ENCODE measurements around the gene PPP2R2B. TPM values are rescaled to one million over a fixed set of nuclear protein-coding genes. Genes with fewer than 3 reads are reported as not detected.

PPP2R2B gene
- 100 to 1,000 TPM in 1 of 8 experiments, 10 to 100 TPM in 7; 54.2 to 102 (median 75.0) TPM for total RNA-seq

DNA sequence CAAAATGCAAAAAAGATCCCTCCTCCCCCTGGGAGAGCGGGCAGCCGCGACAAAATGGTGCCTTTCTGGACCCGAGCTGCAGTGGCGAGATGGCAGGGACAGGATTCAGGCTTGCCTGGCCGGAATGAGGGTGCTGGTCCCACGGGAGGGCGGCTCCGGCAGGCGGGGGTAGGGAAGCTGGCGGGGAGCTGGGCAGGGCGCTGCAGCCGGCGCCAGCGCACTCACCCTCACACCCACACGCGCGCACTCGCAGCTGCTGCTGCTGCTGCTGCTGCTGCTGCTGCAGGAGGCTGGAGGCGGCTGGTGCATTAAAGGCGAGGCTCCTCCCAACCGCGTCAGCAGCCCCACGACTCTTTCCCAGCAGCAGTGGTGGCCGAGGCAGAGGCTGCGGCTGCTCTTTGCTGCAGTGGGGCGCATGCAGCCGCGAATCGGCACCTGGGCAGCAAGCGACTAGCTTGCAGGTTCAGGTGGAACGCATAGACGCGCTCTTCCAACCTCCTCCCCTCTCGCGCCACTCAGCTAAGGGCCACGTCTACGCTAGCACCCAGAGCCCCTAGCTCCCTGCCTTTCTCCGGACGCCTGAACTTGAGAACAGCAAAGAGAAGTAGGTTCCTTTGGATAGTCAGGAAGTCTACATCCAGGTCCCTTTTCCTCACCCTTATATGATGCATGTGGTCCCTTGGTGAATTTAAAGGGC is at the start of gene PPP2R2B:
Gene PPP2R2B, minus strand, starts transcription at position 282 of the 697 bp plus-strand sequence.
- Histone ChIP-seq H3K27ac (peak within 1 kb of the TSS; percentile 63 to 81), H3K4me3 (peak within 1 kb of the TSS; percentile 58 to 81 (median 73)), H3K4me1 (replicated peaks in 1 of 2) (peaks cover 16 to 26% of the 10 kb centered on the region in 2 donors)
- 0% methylated on average over 2 to 6 of the region's 40 CpGs; no CpG with 5 or more reads in 7 of the 10 experiments for WGBS, 10 experiments
- in situ Hi-C loops (cut with MboI; ENCODE audit: low pct_unique_long_range_greater_than_20kb in 2 of 9, low sequenced_read_pairs in 9 of 9, unreplicated experiment in 9 of 9): no loop called here
- ATAC-seq (replicated peaks in 6 of 8): peak; percentile 67 to 90 (median 86)

DNA sequence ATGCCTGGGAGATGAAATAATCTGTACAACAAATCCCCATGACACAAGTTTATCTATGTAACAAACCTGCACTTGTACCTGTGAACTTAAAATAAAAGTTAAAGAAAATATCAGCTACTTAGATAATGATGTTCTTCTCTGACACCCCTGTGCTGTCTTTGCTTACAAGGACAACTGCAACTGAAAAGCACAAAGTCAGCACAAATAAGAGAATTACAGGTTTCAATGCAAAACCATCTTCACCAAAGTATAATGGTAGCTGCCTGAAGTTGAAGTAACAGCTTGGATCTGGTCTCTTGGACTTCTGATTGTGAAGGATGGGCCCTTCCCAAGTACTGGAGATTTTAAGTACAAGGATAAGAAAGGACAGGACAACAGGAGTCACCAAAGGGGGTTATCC is 45.6 kb upstream of the PPP2R2B start:
- H3K4me1 ChIP-seq (replicated peaks in 1 of 2): peaks cover 22 to 26% of the 10 kb centered on the region in 2 donors
- in situ Hi-C loops (cut with MboI; ENCODE audit: low pct_unique_long_range_greater_than_20kb in 2 of 9, low sequenced_read_pairs in 9 of 9, unreplicated experiment in 9 of 9): no loop called here
- no peak overlapping the region for H3K4me3 ChIP-seq
- H3K27ac ChIP-seq: no peak overlapping the region
- no peak for ATAC-seq (replicated peaks in 6 of 8)

DNA sequence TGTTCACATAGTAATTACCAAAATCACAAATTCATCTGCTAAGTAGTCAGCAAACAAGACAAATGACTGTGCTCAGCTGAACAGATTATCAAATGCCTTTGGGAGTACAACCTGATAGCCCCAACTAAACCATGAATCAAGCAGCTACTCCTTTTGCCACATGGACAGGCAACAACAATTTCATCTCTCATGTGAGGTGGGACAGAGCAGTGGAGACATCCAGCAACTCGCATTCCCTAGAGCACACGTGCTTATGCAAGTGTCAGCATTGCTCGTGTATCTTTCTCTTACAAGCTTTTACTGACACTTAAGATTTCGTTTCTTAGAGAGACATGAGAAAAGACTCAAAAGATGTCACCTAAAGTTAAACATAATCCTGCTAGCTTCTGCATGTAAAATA is 42.7 kb upstream of the PPP2R2B start:
- peak in 5 of 8 experiments; percentile 13 to 70 (median 64) for ATAC-seq (replicated peaks in 6 of 8)
- H3K4me3 ChIP-seq: no peak overlapping the region
- no peak overlapping the region for H3K27ac ChIP-seq
- in situ Hi-C loops (cut with MboI; ENCODE audit: low pct_unique_long_range_greater_than_20kb in 2 of 9, low sequenced_read_pairs in 9 of 9, unreplicated experiment in 9 of 9): no loop called here
- 17 to 80% (median 64%) methylated on average over 1 to 4 of the region's 4 CpGs; no CpG with 5 or more reads in 3 of the 10 experiments for WGBS, 10 experiments
- peaks cover 37 to 45% of the 10 kb centered on the region in 2 donors for H3K4me1 ChIP-seq (replicated peaks in 1 of 2)

DNA sequence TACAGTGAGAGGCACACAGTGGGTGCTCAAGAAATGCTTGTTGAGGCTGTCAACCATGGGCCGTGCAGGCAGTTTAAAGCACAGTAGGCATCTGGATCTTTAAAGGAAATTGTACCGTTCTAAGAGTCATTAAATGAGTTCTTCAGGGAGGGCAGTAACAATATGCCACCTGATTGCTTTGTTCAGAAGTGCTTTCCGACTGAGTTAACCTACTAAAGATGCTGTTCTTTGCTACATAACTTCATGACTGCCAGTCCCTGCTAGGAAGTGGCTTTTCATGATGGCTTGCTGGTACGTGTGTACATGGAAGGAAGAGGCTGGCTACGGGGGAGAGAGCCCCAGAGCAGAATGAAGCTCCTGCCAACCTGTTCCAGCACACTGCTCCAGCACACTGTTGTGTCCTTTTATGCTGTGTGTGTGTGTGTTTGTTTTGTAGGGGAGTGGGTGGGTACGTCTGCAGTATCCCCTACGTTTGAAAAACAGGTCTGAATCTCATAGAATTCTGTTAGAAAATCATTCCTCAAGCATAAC is 41.9 kb upstream of the PPP2R2B start:
- no peak overlapping the region for H3K27ac ChIP-seq
- in situ Hi-C loops (cut with MboI; ENCODE audit: low pct_unique_long_range_greater_than_20kb in 2 of 9, low sequenced_read_pairs in 9 of 9, unreplicated experiment in 9 of 9): no loop called here
- 32 to 74% (median 57%) methylated on average over 1 to 7 of the region's 7 CpGs; no CpG with 5 or more reads in 2 of the 10 experiments for WGBS, 10 experiments
- no peak overlapping the region for H3K4me3 ChIP-seq
- H3K4me1 ChIP-seq (replicated peaks in 1 of 2): peaks cover 38 to 48% of the 10 kb centered on the region in 2 donors
- ATAC-seq (replicated peaks in 6 of 8): peak in 5 of 8 experiments; percentile 34 to 65 (median 43)

DNA sequence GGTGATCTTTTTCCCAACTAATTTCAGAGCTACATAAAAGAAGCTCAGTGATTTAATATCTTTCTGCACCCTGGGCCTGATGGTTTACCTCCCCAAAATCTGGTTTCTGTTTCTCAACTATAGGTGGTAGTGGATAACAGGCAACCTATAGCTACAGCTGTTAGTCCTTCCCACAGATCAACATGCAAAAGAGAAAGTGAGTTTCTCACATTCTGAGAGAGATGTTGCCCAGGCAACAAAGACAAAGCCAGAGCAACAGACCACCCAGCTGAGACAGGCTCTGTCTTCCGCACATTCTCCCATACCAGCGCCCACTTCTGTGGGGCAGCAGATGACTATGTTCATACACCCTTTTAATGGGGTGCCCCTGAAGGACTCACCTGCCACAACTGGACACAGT is 40.7 kb upstream of the PPP2R2B start:
- Histone ChIP-seq H3K4me1 (replicated peaks in 1 of 2) (peaks cover 40 to 59% of the 10 kb centered on the region in 2 donors), H3K4me3 (no peak overlapping the region), H3K27ac (no peak overlapping the region)
- WGBS, 10 experiments: 29 to 100% methylated on average over 1 of the region's 2 CpGs; no CpG with 5 or more reads in 8 of the 10 experiments
- in situ Hi-C loops (cut with MboI; ENCODE audit: low pct_unique_long_range_greater_than_20kb in 2 of 9, low sequenced_read_pairs in 9 of 9, unreplicated experiment in 9 of 9): no loop called here
- peak in 6 of 8 experiments; percentile 27 to 88 (median 74) for ATAC-seq (replicated peaks in 6 of 8)

DNA sequence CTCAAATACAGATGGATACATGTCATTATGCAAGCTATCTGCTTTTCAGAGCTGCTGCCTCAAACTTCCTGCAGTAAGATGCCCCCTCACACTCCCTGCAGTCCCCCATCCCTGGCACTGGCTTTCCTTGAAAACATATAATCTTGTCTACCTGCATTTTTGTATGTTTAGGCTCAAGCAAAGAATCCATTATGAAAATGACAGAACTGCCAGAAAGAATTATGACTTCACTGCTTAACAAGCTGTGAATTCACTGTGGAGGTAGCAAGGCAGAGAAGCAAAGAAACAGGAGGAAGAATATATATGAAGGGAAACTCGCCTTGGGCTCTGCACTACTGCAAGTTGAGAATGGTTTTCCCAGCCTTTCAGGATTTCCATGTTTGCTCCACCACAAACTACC is 39.4 kb upstream of the PPP2R2B start:
- no peak overlapping the region for H3K27ac ChIP-seq
- ATAC-seq (replicated peaks in 6 of 8): no peak
- H3K4me3 ChIP-seq: no peak overlapping the region
- in situ Hi-C loops (cut with MboI; ENCODE audit: low pct_unique_long_range_greater_than_20kb in 2 of 9, low sequenced_read_pairs in 9 of 9, unreplicated experiment in 9 of 9): no loop called here
- WGBS, 10 experiments: 17 to 100% (median 76%) methylated on average over 1 of the region's 1 CpG; no CpG with 5 or more reads in 6 of the 10 experiments
- H3K4me1 ChIP-seq (replicated peaks in 1 of 2): peaks cover 40 to 61% of the 10 kb centered on the region in 2 donors

DNA sequence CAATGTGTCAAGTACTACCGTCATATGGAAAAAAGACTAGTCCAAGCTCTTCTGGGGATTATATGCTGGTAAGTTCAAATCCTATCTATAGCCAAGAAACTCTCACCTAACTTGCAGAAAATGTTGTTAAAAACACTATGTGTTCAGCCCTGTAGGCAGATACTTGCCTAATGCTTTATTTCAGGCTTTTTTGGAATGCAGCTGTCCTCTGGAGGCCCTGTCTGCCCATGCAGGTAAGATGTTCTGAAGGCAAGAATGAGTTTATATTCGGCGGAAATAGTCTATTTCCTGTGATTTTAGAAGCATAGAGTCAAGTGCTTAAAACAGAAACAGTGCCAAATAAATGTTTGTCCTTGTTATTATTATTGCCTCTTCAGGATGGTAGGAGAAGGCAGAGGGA is 34.3 kb upstream of the PPP2R2B start:
- 55 to 100% (median 100%) methylated on average over 1 to 3 of the region's 3 CpGs; no CpG with 5 or more reads in 3 of the 10 experiments for whole genome bisulfite sequencing, 10 experiments
- no peak for ATAC-seq (replicated peaks in 6 of 8)
- Histone ChIP-seq H3K4me3 (no peak overlapping the region), H3K27ac (no peak overlapping the region), H3K4me1 (replicated peaks in 1 of 2) (peaks cover 18 to 47% of the 10 kb centered on the region in 2 donors)
- in situ Hi-C loops (cut with MboI; ENCODE audit: low pct_unique_long_range_greater_than_20kb in 2 of 9, low sequenced_read_pairs in 9 of 9, unreplicated experiment in 9 of 9): no loop called here

DNA sequence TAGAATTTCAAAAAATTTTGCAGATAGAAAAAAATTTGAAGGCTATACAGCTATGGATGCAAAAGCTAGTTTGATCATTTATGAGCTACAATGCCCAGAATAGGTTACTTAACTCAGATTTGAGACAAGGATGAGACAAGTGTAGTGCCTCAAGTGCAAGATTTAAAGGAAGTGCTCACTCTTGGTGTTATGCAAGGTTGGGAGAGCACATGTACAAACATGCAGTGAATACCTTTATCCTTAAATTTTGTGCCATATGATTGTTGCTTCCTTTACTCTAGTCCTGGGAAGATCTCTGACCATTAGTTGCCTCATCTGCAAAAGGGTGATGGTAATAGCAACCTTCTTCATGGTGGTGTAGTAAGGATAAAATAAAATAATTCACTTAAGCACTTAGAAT is 31.7 kb upstream of the PPP2R2B start:
- in situ Hi-C loops (cut with MboI; ENCODE audit: low pct_unique_long_range_greater_than_20kb in 2 of 9, low sequenced_read_pairs in 9 of 9, unreplicated experiment in 9 of 9): no loop called here
- ATAC-seq (replicated peaks in 6 of 8): no peak
- H3K27ac ChIP-seq: no peak overlapping the region
- peaks cover 11 to 36% of the 10 kb centered on the region in 2 donors for H3K4me1 ChIP-seq (replicated peaks in 1 of 2)
- H3K4me3 ChIP-seq: no peak overlapping the region

DNA sequence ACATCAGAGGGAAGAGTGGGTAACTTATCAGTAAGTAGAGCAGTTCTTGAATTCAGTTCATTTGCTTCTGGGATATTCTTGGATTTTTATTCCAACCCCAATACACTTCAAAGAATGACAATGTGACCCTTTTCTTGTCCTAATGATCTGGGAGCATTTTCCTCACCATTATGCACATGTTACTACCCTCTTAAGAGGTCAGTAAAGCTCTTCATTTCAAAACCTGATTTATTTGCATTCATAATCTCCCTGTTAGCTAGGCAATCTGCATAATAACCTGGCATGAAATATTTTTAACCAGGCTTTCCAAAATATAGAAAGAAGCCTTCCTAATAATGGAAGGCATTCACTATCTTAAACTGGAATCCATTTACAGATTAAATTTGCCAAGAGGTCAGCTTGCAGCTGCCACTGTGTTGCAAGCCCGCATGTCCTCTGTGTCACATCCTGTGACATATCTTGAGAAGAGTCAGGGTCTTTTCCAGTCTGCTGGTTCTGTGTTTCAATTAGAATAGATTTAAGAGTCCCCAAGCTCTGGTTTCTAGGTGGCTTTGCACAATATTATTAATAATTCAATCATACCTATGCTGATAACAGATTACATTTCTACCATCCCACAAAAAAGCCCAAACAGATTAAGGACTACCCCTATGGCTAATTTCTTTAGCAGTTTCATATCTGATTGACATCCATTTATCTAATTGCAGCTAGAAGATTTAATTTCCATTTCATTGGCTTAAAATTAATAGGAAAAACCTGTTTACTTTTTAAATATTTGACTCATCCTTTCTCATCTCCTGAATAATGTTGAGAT is 30.9 kb upstream of the PPP2R2B start:
- in situ Hi-C loops (cut with MboI; ENCODE audit: low pct_unique_long_range_greater_than_20kb in 2 of 9, low sequenced_read_pairs in 9 of 9, unreplicated experiment in 9 of 9): no loop called here
- H3K4me3 ChIP-seq: no peak overlapping the region
- peak overlapping the region in 1 of 2 donors; percentile 32 for H3K27ac ChIP-seq
- 9 to 89% (median 33%) methylated on average over 1 of the region's 1 CpG; no CpG with 5 or more reads in 3 of the 10 experiments for WGBS, 10 experiments
- peaks cover 11 to 28% of the 10 kb centered on the region in 2 donors for H3K4me1 ChIP-seq (replicated peaks in 1 of 2)
- peak in 5 of 8 experiments; percentile 61 to 92 (median 68) for ATAC-seq (replicated peaks in 6 of 8)

DNA sequence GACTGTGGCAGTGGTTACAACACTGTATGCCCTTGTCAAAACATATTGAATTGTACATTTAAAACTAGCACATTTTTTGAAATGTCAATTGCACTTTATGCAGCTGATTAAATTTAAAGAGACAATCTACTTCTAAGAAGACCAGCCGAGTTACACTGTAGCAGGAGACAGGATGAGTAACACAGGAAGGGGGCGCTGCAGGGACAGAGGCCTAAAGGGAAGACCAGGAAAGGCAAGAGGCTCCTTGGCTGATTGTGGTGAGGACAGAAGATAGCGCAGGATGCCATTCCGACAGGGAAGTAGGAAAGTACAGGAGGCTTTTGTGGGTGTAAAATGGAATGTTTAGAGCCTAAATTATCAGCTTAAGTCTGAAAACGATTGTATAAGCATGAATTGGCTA is 28.2 kb upstream of the PPP2R2B start:
- in situ Hi-C loops (cut with MboI; ENCODE audit: low pct_unique_long_range_greater_than_20kb in 2 of 9, low sequenced_read_pairs in 9 of 9, unreplicated experiment in 9 of 9): no loop called here
- Histone ChIP-seq H3K4me3 (no peak overlapping the region), H3K4me1 (replicated peaks in 1 of 2) (peaks cover 11 to 24% of the 10 kb centered on the region in 2 donors), H3K27ac (no peak overlapping the region)
- ATAC-seq (replicated peaks in 6 of 8): no peak
- 29 to 96% (median 65%) methylated on average over 3 to 5 of the region's 5 CpGs; no CpG with 5 or more reads in 1 of the 10 experiments for WGBS, 10 experiments

DNA sequence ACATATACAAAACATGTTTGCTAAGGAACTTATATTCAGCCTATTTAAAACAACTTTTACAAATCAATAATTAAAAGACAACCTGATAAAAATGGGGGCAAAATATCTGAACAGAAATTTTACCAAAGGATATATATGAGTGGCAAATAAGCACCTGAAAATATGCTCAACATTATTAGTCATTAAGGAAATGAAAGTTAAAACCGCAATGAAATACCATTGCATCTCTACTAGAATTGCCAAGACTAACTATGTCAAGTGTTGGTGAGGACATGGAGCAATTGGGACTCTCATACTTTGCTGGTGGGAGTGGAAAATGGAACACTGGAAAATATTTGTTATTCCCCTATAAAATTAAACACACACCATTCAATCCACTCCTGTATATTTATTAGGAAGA is 26.3 kb upstream of the PPP2R2B start:
- no peak for ATAC-seq (replicated peaks in 6 of 8)

DNA sequence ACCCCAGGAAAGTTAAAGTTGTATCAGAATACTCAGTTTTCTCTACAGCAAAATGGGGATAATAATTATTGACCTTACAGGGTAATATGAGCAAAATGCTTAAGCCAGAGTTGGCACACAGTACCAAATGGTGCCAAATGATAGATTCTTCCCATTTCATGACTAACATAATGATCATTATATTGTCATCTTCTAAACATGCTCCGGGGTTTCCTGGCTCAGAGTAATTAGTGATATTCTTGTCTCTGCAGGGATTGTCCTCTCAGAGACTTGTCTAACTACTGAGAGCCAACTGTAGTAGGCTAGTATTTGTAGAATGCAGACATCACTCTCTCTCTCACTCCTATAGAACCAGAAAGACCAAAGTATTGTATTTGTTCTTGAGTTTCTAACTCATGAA is 25.2 kb upstream of the PPP2R2B start:
- Histone ChIP-seq H3K27ac (no peak overlapping the region), H3K4me3 (no peak overlapping the region), H3K4me1 (replicated peaks in 1 of 2) (peaks cover 2 to 7% of the 10 kb centered on the region in 2 donors)
- ATAC-seq (replicated peaks in 6 of 8): no peak
- 0 to 100% (median 100%) methylated on average over 1 of the region's 1 CpG; no CpG with 5 or more reads in 3 of the 10 experiments for WGBS, 10 experiments
- in situ Hi-C loops (cut with MboI; ENCODE audit: low pct_unique_long_range_greater_than_20kb in 2 of 9, low sequenced_read_pairs in 9 of 9, unreplicated experiment in 9 of 9): no loop called here

More for the DNA sequence above, 26.3 kb upstream of the PPP2R2B start:
- H3K27ac ChIP-seq: no peak overlapping the region
- H3K4me3 ChIP-seq: no peak overlapping the region
- in situ Hi-C loops (cut with MboI; ENCODE audit: low pct_unique_long_range_greater_than_20kb in 2 of 9, low sequenced_read_pairs in 9 of 9, unreplicated experiment in 9 of 9): no loop called here
- WGBS, 10 experiments: 0 to 100% (median 92%) methylated on average over 1 of the region's 1 CpG; no CpG with 5 or more reads in 3 of the 10 experiments
- H3K4me1 ChIP-seq (replicated peaks in 1 of 2): peaks cover 11 to 18% of the 10 kb centered on the region in 2 donors

DNA sequence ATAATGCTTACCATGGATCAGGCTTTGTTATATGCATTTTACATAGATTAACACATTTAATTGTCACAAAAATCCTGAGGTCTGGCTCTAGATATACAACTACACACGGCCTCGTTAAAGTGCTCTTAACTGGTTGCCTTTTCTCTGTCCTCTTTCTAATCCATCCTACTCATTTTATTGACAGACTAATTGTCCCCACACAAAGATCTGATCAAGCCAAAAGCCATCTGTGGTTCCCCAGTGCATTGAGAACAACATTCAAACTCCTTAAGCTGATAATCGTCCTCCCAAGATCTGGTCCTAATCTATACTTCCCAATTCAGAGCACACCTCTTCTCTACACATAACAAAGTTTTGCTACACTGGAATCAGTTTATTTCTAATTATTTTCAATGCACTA is 23.9 kb upstream of the PPP2R2B start:
- H3K4me1 ChIP-seq (replicated peaks in 1 of 2): no peaks in the 10 kb centered on the region
- ATAC-seq (replicated peaks in 6 of 8): no peak

More for the DNA sequence above, 23.9 kb upstream of the PPP2R2B start:
- WGBS, 10 experiments: 4 to 100% (median 84%) methylated on average over 1 to 3 of the region's 3 CpGs; no CpG with 5 or more reads in 2 of the 10 experiments
- Histone ChIP-seq H3K27ac (no peak overlapping the region), H3K4me3 (no peak overlapping the region)
- in situ Hi-C loops (cut with MboI; ENCODE audit: low pct_unique_long_range_greater_than_20kb in 2 of 9, low sequenced_read_pairs in 9 of 9, unreplicated experiment in 9 of 9): no loop called here
